Sciatic nerve (tissue), 2 donors: Measurements from ENCODE around the gene MS4A5. TPM values are rescaled to one million over a fixed set of nuclear protein-coding genes. Genes with fewer than 3 reads are reported as not detected.
"Not testable (repeated sequence)": the region's sequence is repeated elsewhere in the genome, so short reads cannot be mapped to it uniquely, and the experiment has no call there.

ENCODE experiments used
- ATAC-seq: fragments of 200-7000 bp; cut with Tn5 transposase; one replicate; pipeline ENCODE4 v1.9.1; 2020; ENCODE audit warnings: mild to moderate bottlenecking, moderate library complexity
- DNase-seq: peaks from one replicate; pipeline ENCODE4 v3.0.0-alpha.2; 2020; ENCODE audit warnings: low spot score
- intact Hi-C: fragments of 100-400 bp; cut with DNase I; formaldehyde crosslinking; loops from one replicate; pipeline ENCODE4 v1.14.2; 2022
- total RNA-seq: library from RNA; stranded (reverse); fragmentation: NEBNext Ultra II Directional; extraction: Animal tissue kit (Norgen Biotek cat#: 25700); gene quantifications from one replicate; pipeline ENCODE4 v1.2.1, GENCODE V29; 2021
- donor health status: DM: no; HTN: no; CAD: no.
- donor health status: DM: no; HTN: no; CAD: no.

Gene MS4A5
- total RNA-seq = not detected

GRCh38 chr11:60429272-60429671, at the start of gene MS4A5:
Gene MS4A5, plus strand, starts transcription at chr11:60429572. Its CDS starts 103 bp downstream, at chr11:60429675.
- ATAC-seq = no peak
- no peak for DNase-seq
- intact Hi-C loops = no loop called here

- DNase-seq (no peak), ATAC-seq (peak; percentile 73)
- intact Hi-C loops = no loop called here
These were observed 40.0 kb upstream of the MS4A5 start for GRCh38 chr11:60389279-60389910.

- no peak for DNase-seq
- intact Hi-C loops = no loop called here
- ATAC-seq = no peak
These were observed 39.0 kb upstream of the MS4A5 start for GRCh38 chr11:60390419-60390818.

DNA sequence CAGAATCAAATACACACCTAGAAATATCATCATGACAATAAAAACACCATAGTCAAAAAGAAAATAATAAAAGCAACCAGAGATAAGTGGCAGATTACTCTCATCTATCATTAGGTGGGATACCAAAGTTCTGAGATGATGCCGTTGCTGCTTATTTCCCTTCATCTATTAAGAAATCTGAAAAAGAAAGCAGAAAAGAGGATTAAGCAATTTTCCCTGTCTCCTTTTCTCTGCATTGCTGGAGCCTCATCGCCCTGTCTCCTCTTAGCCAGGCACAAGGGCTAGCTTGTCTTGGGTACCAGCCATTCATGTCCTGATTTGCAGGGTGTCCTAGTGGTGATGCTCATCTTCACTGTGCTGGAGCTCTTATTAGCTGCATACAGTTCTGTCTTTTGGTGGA, 37.0 kb upstream of the MS4A5 start:
- intact Hi-C loops = no loop called here
- no peak for DNase-seq
- ATAC-seq = no peak

GRCh38 chr11:60393016-60393415, 36.4 kb upstream of the MS4A5 start:
- ATAC-seq (no peak), DNase-seq (no peak)

DNA sequence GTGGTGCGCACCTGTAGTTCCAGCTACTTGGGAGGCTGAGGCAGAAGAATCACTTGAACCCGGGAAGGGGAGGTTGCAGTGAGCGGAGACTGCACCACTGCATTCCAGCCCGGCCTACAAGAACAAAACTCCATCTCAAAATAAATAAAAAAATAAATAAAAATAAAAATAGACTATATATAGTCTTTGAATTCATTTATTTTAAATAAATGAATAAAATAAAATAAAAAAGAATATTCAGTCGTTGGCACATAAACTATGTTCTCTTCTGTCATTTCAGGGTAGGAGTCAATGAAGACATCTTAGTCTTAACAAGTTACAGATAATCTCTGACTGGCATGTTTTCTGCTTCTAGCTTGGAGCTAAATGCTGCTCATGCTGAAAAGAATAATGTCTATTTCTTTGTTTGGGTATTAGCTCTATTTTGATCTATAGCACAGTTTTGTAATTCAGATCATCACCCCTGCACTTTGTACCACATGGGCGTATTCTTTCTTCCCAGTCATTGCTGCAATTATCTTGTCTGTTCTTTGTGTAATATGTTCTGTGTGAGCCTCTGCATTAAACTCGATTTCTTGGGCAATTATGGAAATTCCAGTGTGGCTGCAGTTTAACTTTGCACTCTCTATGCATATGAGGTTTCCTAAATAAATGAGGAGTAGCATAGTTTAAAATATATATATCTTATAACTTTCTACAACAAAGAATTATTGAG, 34.5 kb upstream of the MS4A5 start:
- ATAC-seq (no peak), DNase-seq (no peak)
- intact Hi-C loops = no loop called here

More at GRCh38 chr11:60393016-60393415, 36.4 kb upstream of the MS4A5 start:
- intact Hi-C loops = no loop called here

DNA sequence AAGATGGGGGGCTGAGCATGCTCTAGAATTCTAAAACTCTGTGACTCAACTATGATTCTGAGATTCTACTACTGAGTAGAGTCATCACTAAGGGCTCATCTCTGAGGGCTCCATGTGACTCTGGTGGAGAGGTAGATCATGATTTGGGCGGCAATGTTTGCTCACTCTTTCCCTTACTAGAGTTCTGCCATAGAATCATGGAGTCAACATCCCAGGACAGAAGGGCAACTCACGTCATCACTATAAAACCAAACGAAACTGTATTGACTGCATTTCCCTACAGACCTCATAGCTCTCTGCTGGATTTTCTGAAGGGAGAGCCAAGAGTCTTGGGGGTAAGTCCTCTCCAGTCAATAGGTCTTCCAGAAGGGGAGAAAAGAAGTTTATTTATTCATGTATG, 33.0 kb upstream of the MS4A5 start, which contains the start of gene MS4A14:
MS4A14 (plus strand) TSS at position 78 of the 400 bp plus-strand sequence; CDS start at position 198, 120 bp downstream.
- ATAC-seq (peak; percentile 50), DNase-seq (no peak)
- intact Hi-C loops = no loop called here

- intact Hi-C loops = no loop called here
- peak; percentile 42 for ATAC-seq
- no peak for DNase-seq
These were observed 32.6 kb upstream of the MS4A5 start for GRCh38 chr11:60396799-60397198.

DNA sequence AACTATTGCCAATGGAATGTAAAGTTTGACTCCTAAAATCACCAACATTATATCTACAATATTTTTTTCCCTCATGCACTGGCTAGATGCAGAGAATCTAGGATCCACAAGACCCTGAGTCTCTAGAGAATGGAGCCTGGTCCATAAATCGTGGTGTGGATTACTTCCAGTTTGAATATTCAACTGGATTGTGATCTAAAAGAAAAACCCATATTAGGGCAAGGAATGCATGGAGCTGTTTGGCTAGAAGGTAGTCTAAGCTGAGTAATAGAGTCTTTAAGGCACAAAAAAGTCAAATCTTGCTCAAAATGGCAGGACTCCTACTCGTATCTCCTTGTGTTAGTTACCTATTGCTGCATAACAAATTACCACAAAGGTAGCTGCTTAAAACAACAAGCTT, 9.4 kb upstream of the MS4A5 start:
- ATAC-seq (no peak), DNase-seq (no peak)
- intact Hi-C loops = no loop called here

GRCh38 chr11:60422609-60423008, 6.8 kb upstream of the MS4A5 start:
- ATAC-seq = no peak

GRCh38 chr11:60428517-60428916, 855 bp upstream of the MS4A5 start:
- no peak for DNase-seq
- intact Hi-C loops = no loop called here
- no peak for ATAC-seq

More at GRCh38 chr11:60422609-60423008, 6.8 kb upstream of the MS4A5 start:
- no peak for DNase-seq
- intact Hi-C loops = no loop called here

DNA sequence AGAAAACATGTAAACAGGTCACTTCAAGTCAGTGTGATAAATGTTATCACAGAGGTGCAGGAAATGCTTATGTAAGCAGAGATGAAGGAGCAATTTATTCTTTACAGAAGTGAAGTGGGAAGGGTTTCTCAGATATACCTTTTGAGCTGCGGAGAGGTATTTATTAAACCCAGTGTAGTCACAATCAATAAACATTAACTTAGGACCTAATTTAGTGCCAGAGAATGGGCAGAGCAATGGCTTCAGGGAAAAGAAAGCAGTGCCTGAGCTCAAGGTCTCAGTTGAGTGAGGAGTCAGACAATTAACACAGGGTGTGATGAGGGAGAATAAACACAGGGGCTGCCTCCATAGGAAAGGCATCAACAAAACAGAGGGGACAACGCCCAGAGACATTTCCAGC, 1.9 kb downstream of the MS4A5 start:
- ATAC-seq (no peak), DNase-seq (no peak)
- intact Hi-C loops = no loop called here

DNA sequence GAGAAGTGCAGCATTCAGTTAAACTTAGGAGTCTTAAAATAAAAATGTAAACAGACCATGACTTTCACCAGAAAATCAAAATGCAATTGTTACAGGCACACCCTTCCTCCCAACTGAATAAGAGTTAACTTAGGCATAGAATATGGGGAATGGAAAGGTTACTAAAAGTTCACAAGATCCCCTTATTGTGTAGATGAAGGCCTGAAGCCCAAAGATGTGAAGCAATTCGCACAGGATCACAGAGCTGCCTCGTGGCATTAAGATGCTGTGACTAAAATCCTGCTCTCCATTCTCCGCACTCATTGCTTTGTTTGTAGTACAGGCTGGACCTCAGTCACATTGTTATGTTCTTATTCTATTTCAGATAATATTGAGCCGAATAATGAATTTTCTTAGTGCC, 4.0 kb downstream of the MS4A5 start:
- no peak for ATAC-seq
- no peak for DNase-seq
- intact Hi-C loops = no loop called here

GRCh38 chr11:60447070-60447469, 17.7 kb downstream of the MS4A5 start:
- intact Hi-C loops = no loop called here
- DNase-seq = no peak

GRCh38 chr11:60447846-60448245, 18.5 kb downstream of the MS4A5 start:
- intact Hi-C loops = no loop called here
- ATAC-seq = no peak

More at GRCh38 chr11:60447070-60447469, 17.7 kb downstream of the MS4A5 start:
- ATAC-seq = no peak

GRCh38 chr11:60451185-60451584, 21.8 kb downstream of the MS4A5 start:
- intact Hi-C loops, ATAC-seq: not testable (repeated sequence)

More at GRCh38 chr11:60447846-60448245, 18.5 kb downstream of the MS4A5 start:
- DNase-seq = no peak

GRCh38 chr11:60454212-60454611, 24.8 kb downstream of the MS4A5 start:
- ATAC-seq = no peak
- DNase-seq = no peak
- intact Hi-C loops = no loop called here

More at GRCh38 chr11:60451185-60451584, 21.8 kb downstream of the MS4A5 start:
- not testable (repeated sequence) for DNase-seq

GRCh38 chr11:60455531-60456042, 26.2 kb downstream of the MS4A5 start, which contains the start of gene MS4A1:
Gene MS4A1, plus strand, starts transcription at chr11:60455847. Its CDS starts 6,528 bp downstream, at chr11:60462375.
- intact Hi-C loops = no loop called here
- no peak for DNase-seq
- no peak for ATAC-seq

DNA sequence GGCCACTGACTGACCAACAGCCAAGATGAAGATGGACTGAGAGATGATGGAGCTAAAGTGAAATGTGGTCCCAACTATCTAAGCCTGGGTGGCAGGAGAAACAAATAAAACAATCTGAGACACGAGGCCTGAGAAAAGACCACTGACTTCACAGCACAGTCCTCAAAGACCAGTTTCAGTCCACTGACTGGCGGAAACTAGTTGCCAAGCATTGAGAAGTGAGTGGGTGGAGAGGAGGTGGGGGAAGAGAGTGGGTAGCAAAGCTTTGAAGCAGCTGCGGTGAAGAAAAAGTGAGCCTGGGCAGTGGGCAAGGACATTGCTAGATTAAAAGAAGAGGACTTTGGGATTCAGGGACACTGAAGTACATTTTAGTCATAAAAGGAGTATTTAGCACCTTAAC, 28.2 kb downstream of the MS4A5 start:
- no peak for DNase-seq
- no peak for ATAC-seq
- intact Hi-C loops = no loop called here

DNA sequence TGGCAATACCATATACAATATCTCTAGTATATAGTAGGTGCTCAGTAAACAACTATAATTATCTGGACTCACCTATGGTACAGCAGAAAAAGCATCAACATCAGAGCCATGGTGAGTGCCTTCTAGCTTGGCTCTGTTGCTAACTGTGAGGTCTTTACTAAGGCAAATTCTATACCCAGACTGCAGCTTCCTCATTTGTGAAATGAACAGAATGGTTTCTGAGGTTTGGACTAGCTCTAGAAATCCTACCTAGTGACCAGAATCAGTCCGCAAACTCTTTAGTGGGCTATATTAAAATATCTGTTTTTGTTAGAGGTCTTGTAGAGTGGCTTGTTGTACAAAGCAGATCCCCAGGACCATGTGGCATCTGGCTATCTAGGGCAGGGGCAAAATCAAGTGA, 30.0 kb downstream of the MS4A5 start:
- DNase-seq (no peak), ATAC-seq (no peak)
- intact Hi-C loops = no loop called here
